Mesothelial cell of epicardium (in vitro differentiated cells): Measurements from ENCODE around the gene TSPAN15. TPM values are rescaled to one million over a fixed set of nuclear protein-coding genes. Genes with fewer than 3 reads are reported as not detected.

Source experiments
- DNase-seq, 2 experiments: peaks; one replicate each; pipeline ENCODE4 v3.0.0; 2021; ENCODE audit warnings: low spot score in 2 of 2; ENCODE audit not compliant: unreplicated experiment in 2 of 2
- H3K27ac Mint-ChIP-seq: 2 replicates; pipeline ENCODE4 v1.8.0; 2021; ENCODE audit warnings: mixed read lengths
- H3K27me3 Mint-ChIP-seq: 2 replicates; pipeline ENCODE4 v1.8.0; 2021; ENCODE audit warnings: low read depth, mixed read lengths
- H3K36me3 Mint-ChIP-seq: 2 replicates; pipeline ENCODE4 v1.8.0; 2021; ENCODE audit warnings: mixed read lengths
- H3K4me1 Mint-ChIP-seq: 2 replicates; pipeline ENCODE4 v1.8.0; 2021; ENCODE audit warnings: mixed read lengths
- H3K4me3 Mint-ChIP-seq: 2 replicates; pipeline ENCODE4 v1.8.0; 2021; ENCODE audit warnings: mild to moderate bottlenecking, moderate library complexity, mixed read lengths
- H3K9me3 Mint-ChIP-seq: 2 replicates; pipeline ENCODE4 v1.8.0; 2021; ENCODE audit warnings: mixed read lengths
- CTCF ChIP-seq: fragments of 200-600 bp; sonication (generic); IDR thresholded peaks from one replicate; pipeline ENCODE4 v1.5.0; 2021; ENCODE audit warnings: antibody characterized with exemption; ENCODE audit not compliant: unreplicated experiment
- total RNA-seq: library from RNA; stranded (reverse); gene quantifications from 3 replicates; pipeline ENCODE4 v1.2.1, GENCODE V29; 2021

TSPAN15 gene
- total RNA-seq, 1 donor from 2014 or later, result 17.7 TPM

- Mint-ChIP-seq H3K4me1 (peaks cover 8% of the 10 kb centered on the region), H3K36me3 (no peaks in the 10 kb centered on the region), H3K9me3 (no peaks in the 10 kb centered on the region), H3K27ac (no peak overlapping the region), H3K27me3 (no peaks in the 10 kb centered on the region), H3K4me3 (no peak overlapping the region)
- TF ChIP-seq CTCF, result no peak
- no peak for DNase-seq
Observed at GRCh38 chr10:69466158-69466490, 14.9 kb downstream of the TSPAN15 start.

GRCh38 chr10:69466689-69467088 is 15.4 kb downstream of the TSPAN15 start:
- no peaks in the 10 kb centered on the region for H3K27me3 Mint-ChIP-seq
- H3K9me3 Mint-ChIP-seq, result no peaks in the 10 kb centered on the region
- H3K4me1 Mint-ChIP-seq, result peaks cover 8% of the 10 kb centered on the region
- no peak overlapping the region for H3K27ac Mint-ChIP-seq
- DNase-seq, result no peak
- TF ChIP-seq CTCF, result no peak
- H3K4me3 Mint-ChIP-seq, result no peak overlapping the region
- H3K36me3 Mint-ChIP-seq, result no peaks in the 10 kb centered on the region

GRCh38 chr10:69467928-69468750 is 16.9 kb downstream of the TSPAN15 start:
- Mint-ChIP-seq H3K9me3 (no peaks in the 10 kb centered on the region), H3K27ac (peak overlapping the region; percentile 90), H3K27me3 (no peaks in the 10 kb centered on the region), H3K4me3 (no peak overlapping the region), H3K4me1 (peaks cover 9% of the 10 kb centered on the region), H3K36me3 (no peaks in the 10 kb centered on the region)
- no peak for DNase-seq
- no peak for TF ChIP-seq CTCF

GRCh38 chr10:69468751-69469089 is 17.5 kb downstream of the TSPAN15 start:
- no peaks in the 10 kb centered on the region for H3K9me3 Mint-ChIP-seq
- H3K4me1 Mint-ChIP-seq, result peaks cover 11% of the 10 kb centered on the region
- DNase-seq, result no peak
- TF ChIP-seq CTCF, result no peak
- H3K36me3 Mint-ChIP-seq, result no peaks in the 10 kb centered on the region
- peak overlapping the region; percentile 90 for H3K27ac Mint-ChIP-seq
- no peak overlapping the region for H3K4me3 Mint-ChIP-seq
- no peaks in the 10 kb centered on the region for H3K27me3 Mint-ChIP-seq

- Mint-ChIP-seq H3K36me3 (no peaks in the 10 kb centered on the region), H3K4me3 (no peak overlapping the region), H3K27me3 (no peaks in the 10 kb centered on the region), H3K9me3 (no peaks in the 10 kb centered on the region), H3K4me1 (peaks cover 19% of the 10 kb centered on the region), H3K27ac (no peak overlapping the region)
- no peak for TF ChIP-seq CTCF
- DNase-seq, result no peak
Observed at GRCh38 chr10:69469976-69470375, 18.7 kb downstream of the TSPAN15 start.
